Measurements from ENCODE around the gene COG6. TPM values are rescaled to one million over a fixed set of nuclear protein-coding genes. Genes with fewer than 3 reads are reported as not detected.

The COG6 gene
- total and polyA plus RNA-seq, 2 of the 8 experiments (the other 6 are each of a cell fraction or from before 2014, with no cell fraction given) = 8.8 to 22.3 TPM

DNA sequence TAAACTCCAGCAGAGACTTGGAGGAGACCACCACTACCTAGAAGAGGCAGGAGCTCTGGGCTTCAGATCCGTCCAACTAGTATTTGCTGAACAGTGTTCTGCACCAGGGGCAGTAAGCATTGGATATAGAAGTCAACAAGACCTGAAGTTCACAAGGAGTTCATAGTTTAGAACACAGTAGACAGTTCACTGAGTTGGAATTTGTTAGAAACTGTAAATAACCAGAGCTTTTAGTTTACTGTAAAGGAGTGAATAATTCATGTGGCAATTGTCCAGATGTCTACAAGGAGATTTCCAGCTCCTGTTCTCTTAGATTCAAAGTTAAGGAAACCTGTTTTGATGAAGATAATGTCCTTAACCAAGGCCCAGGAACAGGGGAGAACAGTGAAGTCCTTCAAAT is 128.9 kb downstream of the COG6 start:
- CTCF ChIA-PET (ENCODE audit: partially characterized antibody) = interaction anchor here (0.7 to 1.6 kb wide), 5 partner anchors 158 to 993 kb away, joined by 3 to 5 read pairs (median 3); no protein-coding TSS in a partner anchor
- no peaks in the 10 kb centered on the region for H3K36me3 ChIP-seq (ENCODE audit: control insufficient read depth in 2 of 4, insufficient read depth in 4 of 4, low read length in 3 of 4)
- no peak overlapping the region for H2BK12ac ChIP-seq (ENCODE audit: low read depth, low read length)
- no peak overlapping the region for H3K56ac ChIP-seq (replicated peaks; ENCODE audit: insufficient read length, low read depth, low read length)
- no peak overlapping the region for H3K23ac ChIP-seq (ENCODE audit: insufficient read length)
- no peak overlapping the region for H3K27ac ChIP-seq (ENCODE audit: low read depth, low read length)
- no peak overlapping the region for H4K8ac ChIP-seq (ENCODE audit: extremely low read depth, insufficient read depth, low read length)
- no peak overlapping the region for H4K5ac ChIP-seq (ENCODE audit: insufficient read length, low read depth, low read length)
- H3K4ac ChIP-seq (replicated peaks; ENCODE audit: insufficient read length, low read depth, low read length) = no peak overlapping the region
- no peak overlapping the region for H2AFZ ChIP-seq (ENCODE audit: low read length)
- no peak for DNase-seq (ENCODE audit: low read depth in 1 of 2, low spot score in 2 of 2)
- H3K9me3 ChIP-seq (ENCODE audit: insufficient read depth in 2 of 2, low read depth in 1 of 2, low read length in 1 of 2) = no peaks in the 10 kb centered on the region
- H3K14ac ChIP-seq (ENCODE audit: insufficient read length) = no peak overlapping the region
- H3K18ac ChIP-seq (ENCODE audit: extremely low read depth, low read length) = no peak overlapping the region
- no peaks in the 10 kb centered on the region for H3K27me3 ChIP-seq (replicated peaks in 1 of 4; ENCODE audit: control insufficient read depth in 3 of 4, extremely low read depth in 1 of 4, insufficient read depth in 3 of 4, low read length in 3 of 4)
- TF ChIP-seq TCF12 (IDR thresholded peaks at IDR 0.05; ENCODE audit: low read depth, low read length) (no peak), ATF3 (IDR thresholded peaks at IDR 0.05; ENCODE audit: insufficient read depth, low read depth, low read length) (no peak), NRF1 (IDR thresholded peaks at IDR 0.05; ENCODE audit: low read depth, low read length) (no peak)
- POLR2A ChIA-PET (ENCODE audit: partially characterized antibody) = no interaction called here
- H3K23me2 ChIP-seq (ENCODE audit: low read depth, low read length) = no peaks in the 10 kb centered on the region; the same call in 1 of the 2 replicates
- H3K79me1 ChIP-seq (ENCODE audit: low read depth, low read length) = no peaks in the 10 kb centered on the region
- H3K9ac ChIP-seq (replicated peaks in 1 of 4; ENCODE audit: extremely low read depth in 1 of 4, low read depth in 3 of 4, low read length in 3 of 4) = no peak overlapping the region
- no peak overlapping the region for H2BK120ac ChIP-seq (replicated peaks; ENCODE audit: low read depth, low read length)
- no peak overlapping the region; the same call in 1 of the 2 replicates for H2AK5ac ChIP-seq (ENCODE audit: low read depth, low read length)
- H2BK20ac ChIP-seq (ENCODE audit: low read length) = no peak overlapping the region
- no peak overlapping the region for H3K4me2 ChIP-seq (ENCODE audit: insufficient read depth in 1 of 2, low read depth in 2 of 2, low read length in 2 of 2)
- no peak overlapping the region for H2BK15ac ChIP-seq (ENCODE audit: low read length)
- no peak overlapping the region for H3K4me3 ChIP-seq (ENCODE audit: extremely low read depth in 1 of 4, insufficient read depth in 2 of 4, low read depth in 3 of 4, low read length in 4 of 4)
- H3K79me2 ChIP-seq (ENCODE audit: control insufficient read depth in 1 of 2, insufficient read depth in 2 of 2, low read length in 2 of 2) = no peaks in the 10 kb centered on the region
- no peak overlapping the region for H2BK5ac ChIP-seq (ENCODE audit: low read depth, low read length)
- H4K20me1 ChIP-seq (replicated peaks in 1 of 2; ENCODE audit: control insufficient read depth in 1 of 2, insufficient read depth in 2 of 2, low read length in 2 of 2) = no peaks in the 10 kb centered on the region
- no peak overlapping the region for H4K91ac ChIP-seq (replicated peaks; ENCODE audit: insufficient read length, low read length)
- 88% methylated on average over 1 of the region's 1 CpG; no CpG with 5 or more reads in 1 of the 2 experiments for WGBS, 2 experiments (ENCODE audit: extremely low coverage in 1 of 2, insufficient coverage in 1 of 2, insufficient read length in 1 of 2, insufficient replicate concordance in 2 of 2, low coverage in 1 of 2, low lambda C conversion rate in 2 of 2, missing lambda C conversion rate in 1 of 2)
- no peak for FAIRE-seq
- peaks cover 0 to 8% (median 4%) of the 10 kb centered on the region in 4 experiments; a peak in 2 of 7 replicates for H3K4me1 ChIP-seq (replicated peaks in 1 of 4; ENCODE audit: control insufficient read depth in 3 of 4, insufficient read depth in 4 of 4, low read length in 3 of 4)
